SK-N-SH treated with all-trans-retinoic acid at 6 μM for 48 hours (cell line): ENCODE results near the gene CENPF.

Source experiments
- ATAC-seq: fragments of 200-7000 bp; cut with Tn5 transposase; 3 replicates; pipeline ENCODE4 v1.9.1; 2020; ENCODE audit warnings: mild to moderate bottlenecking, moderate library complexity
- ARNTL ChIP-seq: fragments of 450-650 bp; formaldehyde crosslinking; IDR thresholded peaks from 2 replicates; pipeline ENCODE4 v1.5.0; 2020; ENCODE audit warnings: low read depth, mild to moderate bottlenecking, moderate library complexity, borderline replicate concordance
- BACH2 ChIP-seq: fragments of 250-450 bp; sonication (Bioruptor Pico); IDR thresholded peaks from 2 replicates; pipeline ENCODE4 v1.9.0; 2021; ENCODE audit warnings: mild to moderate bottlenecking, borderline replicate concordance
- CREB5 ChIP-seq: fragments of 250-450 bp; sonication (Bioruptor Pico); IDR thresholded peaks from 2 replicates; pipeline ENCODE4 v1.5.1; 2020; ENCODE audit warnings: low read depth, mild to moderate bottlenecking, moderate library complexity
- CSDC2 ChIP-seq: fragments of 250-450 bp; sonication (Bioruptor Pico); IDR thresholded peaks from 2 replicates; pipeline ENCODE4 v1.5.0; 2020; ENCODE audit warnings: mild to moderate bottlenecking, moderate library complexity
- CSRNP3 ChIP-seq: fragments of 250-450 bp; sonication (Bioruptor Pico); IDR thresholded peaks from 2 replicates; pipeline ENCODE4 v1.5.1; 2021; ENCODE audit warnings: mild to moderate bottlenecking, moderate library complexity
- ESRRG ChIP-seq: fragments of 250-450 bp; sonication (Bioruptor Pico); IDR thresholded peaks from 2 replicates; pipeline ENCODE4 v1.6.1; 2021; ENCODE audit warnings: mild to moderate bottlenecking
- GLIS3 ChIP-seq: fragments of 250-450 bp; sonication (Bioruptor Pico); IDR thresholded peaks from 2 replicates; pipeline ENCODE4 v1.5.0; 2020; ENCODE audit warnings: mild to moderate bottlenecking, moderate library complexity
- ISL1 ChIP-seq: fragments of 250-450 bp; sonication (Bioruptor Pico); IDR thresholded peaks from 2 replicates; pipeline ENCODE4 v2.1.2; 2022; ENCODE audit warnings: mild to moderate bottlenecking, moderate library complexity
- OSR1 ChIP-seq: fragments of 250-450 bp; sonication (Bioruptor Pico); IDR thresholded peaks from 2 replicates; pipeline ENCODE4 v1.8.0; 2022; ENCODE audit warnings: moderate library complexity, mild to moderate bottlenecking, inconsistent platforms
- PATZ1 ChIP-seq: fragments of 250-450 bp; sonication (Bioruptor Pico); IDR thresholded peaks from 2 replicates; pipeline ENCODE4 v1.8.0; 2020; ENCODE audit warnings: mild to moderate bottlenecking, moderate library complexity, borderline replicate concordance
- PPARA ChIP-seq: fragments of 250-450 bp; sonication (Bioruptor Pico); IDR thresholded peaks from 2 replicates; pipeline ENCODE4 v1.5.0; 2020; ENCODE audit warnings: mild to moderate bottlenecking, borderline replicate concordance
- SNAI2 ChIP-seq: fragments of 250-450 bp; sonication (Bioruptor Pico); IDR thresholded peaks from 2 replicates; pipeline ENCODE4 v1.5.0; 2020; ENCODE audit warnings: mild to moderate bottlenecking, moderate library complexity
- TCF4 ChIP-seq: fragments of 250-450 bp; sonication (Bioruptor Pico); IDR thresholded peaks from 2 replicates; pipeline ENCODE4 v1.8.0; 2021; ENCODE audit warnings: mild to moderate bottlenecking, moderate library complexity, borderline replicate concordance
- TSHZ2 ChIP-seq: fragments of 250-450 bp; sonication (Bioruptor Pico); IDR thresholded peaks from 2 replicates; pipeline ENCODE4 v1.5.0; 2020; ENCODE audit warnings: mild to moderate bottlenecking, moderate library complexity
- ZC3H10 ChIP-seq: fragments of 250-450 bp; sonication (Bioruptor Pico); IDR thresholded peaks from 2 replicates; pipeline ENCODE4 v1.5.1; 2021; ENCODE audit warnings: mild to moderate bottlenecking, moderate library complexity
- ZNF70 ChIP-seq: fragments of 450-650 bp; formaldehyde crosslinking; IDR thresholded peaks from 2 replicates; pipeline ENCODE4 v1.5.0; 2020; ENCODE audit warnings: mild to moderate bottlenecking, moderate library complexity
- ZNF8 ChIP-seq: fragments of 450-650 bp; formaldehyde crosslinking; IDR thresholded peaks from 2 replicates; pipeline ENCODE4 v1.5.0; 2020; ENCODE audit warnings: mild to moderate bottlenecking, moderate library complexity

The CENPF gene

GRCh38 chr1:214621236-214621635, 18.2 kb downstream of the CENPF start (continued):
- TF ChIP-seq ZNF8 (CRISPR knock-in tag) = no peak
- no peak for TF ChIP-seq CREB5
- no peak for TF ChIP-seq SNAI2 (CRISPR knock-in tag)
- TF ChIP-seq BACH2 (CRISPR knock-in tag) = no peak
- no peak for TF ChIP-seq CSRNP3 (CRISPR knock-in tag)
- TF ChIP-seq ISL1 (CRISPR knock-in tag) = no peak

- peak; percentile 49 for ATAC-seq
- TF ChIP-seq CSDC2 (CRISPR knock-in tag) (no peak), ARNTL (CRISPR knock-in tag) (no peak), SNAI2 (CRISPR knock-in tag) (no peak), ESRRG (CRISPR knock-in tag) (no peak), TCF4 (CRISPR knock-in tag) (no peak), ZC3H10 (CRISPR knock-in tag) (no peak), ZNF8 (CRISPR knock-in tag) (no peak), TSHZ2 (no peak), PATZ1 (no peak), OSR1 (CRISPR knock-in tag) (no peak), PPARA (CRISPR knock-in tag) (no peak), CREB5 (no peak), GLIS3 (CRISPR knock-in tag) (no peak), ZNF70 (CRISPR knock-in tag) (no peak)
These were observed 20.4 kb downstream of the CENPF start for GRCh38 chr1:214623430-214623829.

- no peak for ATAC-seq
These were observed 29.1 kb downstream of the CENPF start for GRCh38 chr1:214632091-214632490.

More at GRCh38 chr1:214632091-214632490, 29.1 kb downstream of the CENPF start:
- TF ChIP-seq ESRRG (CRISPR knock-in tag) (no peak), ISL1 (CRISPR knock-in tag) (no peak), CREB5 (no peak), TCF4 (CRISPR knock-in tag) (no peak), SNAI2 (CRISPR knock-in tag) (no peak)
